OCI-LY7 (cell line): ENCODE data around the gene SLX4IP.

Experiments used
- EZH2phosphoT487 ChIP-seq: fragments of 200-600 bp; sonication (generic); IDR thresholded peaks from 2 replicates; pipeline ENCODE4 v1.6.1; 2018; ENCODE audit warnings: low read depth, borderline replicate concordance, mild to moderate bottlenecking, mixed run types, antibody characterized with exemption, low read length, moderate library complexity, mixed read lengths
- TF ChIP-seq, protein P1 (sequence below): fragments of 200-600 bp; sonication (generic); conservative IDR thresholded peaks from 2 replicates; pipeline ENCODE4 v1.5.1; 2014; ENCODE audit warnings: mild to moderate bottlenecking, antibody characterized with exemption, low read length, moderate library complexity, mixed read lengths

DNA sequence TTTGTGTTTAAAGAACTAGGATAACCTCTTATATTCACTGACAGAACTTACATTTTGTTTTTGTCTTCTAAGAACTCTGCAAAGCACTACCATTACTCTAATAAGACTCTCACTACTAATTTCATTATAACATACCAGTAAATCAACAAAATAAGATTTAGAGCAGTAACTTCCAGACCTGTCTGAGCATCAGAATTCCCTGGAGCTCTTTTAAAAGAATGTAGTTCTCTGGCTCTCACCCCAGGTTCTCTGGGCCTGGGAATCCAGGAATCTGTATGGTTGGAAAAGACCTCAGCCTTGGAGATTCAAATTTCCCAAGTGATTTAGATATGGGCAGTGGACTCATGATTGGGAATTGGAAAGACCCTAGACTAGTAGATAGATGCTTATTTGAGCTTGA is 149.3 kb downstream of the SLX4IP start:
- TF ChIP-seq, protein P1, sequence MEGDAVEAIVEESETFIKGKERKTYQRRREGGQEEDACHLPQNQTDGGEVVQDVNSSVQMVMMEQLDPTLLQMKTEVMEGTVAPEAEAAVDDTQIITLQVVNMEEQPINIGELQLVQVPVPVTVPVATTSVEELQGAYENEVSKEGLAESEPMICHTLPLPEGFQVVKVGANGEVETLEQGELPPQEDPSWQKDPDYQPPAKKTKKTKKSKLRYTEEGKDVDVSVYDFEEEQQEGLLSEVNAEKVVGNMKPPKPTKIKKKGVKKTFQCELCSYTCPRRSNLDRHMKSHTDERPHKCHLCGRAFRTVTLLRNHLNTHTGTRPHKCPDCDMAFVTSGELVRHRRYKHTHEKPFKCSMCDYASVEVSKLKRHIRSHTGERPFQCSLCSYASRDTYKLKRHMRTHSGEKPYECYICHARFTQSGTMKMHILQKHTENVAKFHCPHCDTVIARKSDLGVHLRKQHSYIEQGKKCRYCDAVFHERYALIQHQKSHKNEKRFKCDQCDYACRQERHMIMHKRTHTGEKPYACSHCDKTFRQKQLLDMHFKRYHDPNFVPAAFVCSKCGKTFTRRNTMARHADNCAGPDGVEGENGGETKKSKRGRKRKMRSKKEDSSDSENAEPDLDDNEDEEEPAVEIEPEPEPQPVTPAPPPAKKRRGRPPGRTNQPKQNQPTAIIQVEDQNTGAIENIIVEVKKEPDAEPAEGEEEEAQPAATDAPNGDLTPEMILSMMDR: no peak
- TF ChIP-seq EZH2phosphoT487: no peak
